HT-29 (cell line): Measurements from ENCODE around the gene PIAS4. TPM values are rescaled to one million over a fixed set of nuclear protein-coding genes. Genes with fewer than 3 reads are reported as not detected.
A peak's percentile ranks its signal among the peaks of the same experiment; 100 is the strongest.
"Not testable (repeated sequence)": the region's sequence is repeated elsewhere in the genome, so short reads cannot be mapped to it uniquely, and the experiment has no call there.

Experiments
- DNase-seq: peaks from one replicate; pipeline ENCODE4 v3.0.0-alpha.2; 2015; ENCODE audit warnings: low spot score
- total RNA-seq: library from RNA; depleted of rRNA; stranded (reverse); fragments of >200 nt; shearing (Covaris generic); gene quantifications from 2 replicates; pipeline ENCODE4 v1.2.3, GENCODE V29; 2014; rRNA removed

PIAS4 gene, protein sequence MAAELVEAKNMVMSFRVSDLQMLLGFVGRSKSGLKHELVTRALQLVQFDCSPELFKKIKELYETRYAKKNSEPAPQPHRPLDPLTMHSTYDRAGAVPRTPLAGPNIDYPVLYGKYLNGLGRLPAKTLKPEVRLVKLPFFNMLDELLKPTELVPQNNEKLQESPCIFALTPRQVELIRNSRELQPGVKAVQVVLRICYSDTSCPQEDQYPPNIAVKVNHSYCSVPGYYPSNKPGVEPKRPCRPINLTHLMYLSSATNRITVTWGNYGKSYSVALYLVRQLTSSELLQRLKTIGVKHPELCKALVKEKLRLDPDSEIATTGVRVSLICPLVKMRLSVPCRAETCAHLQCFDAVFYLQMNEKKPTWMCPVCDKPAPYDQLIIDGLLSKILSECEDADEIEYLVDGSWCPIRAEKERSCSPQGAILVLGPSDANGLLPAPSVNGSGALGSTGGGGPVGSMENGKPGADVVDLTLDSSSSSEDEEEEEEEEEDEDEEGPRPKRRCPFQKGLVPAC
- 40.6 and 40.8 TPM in 2 replicates for total RNA-seq

DNA sequence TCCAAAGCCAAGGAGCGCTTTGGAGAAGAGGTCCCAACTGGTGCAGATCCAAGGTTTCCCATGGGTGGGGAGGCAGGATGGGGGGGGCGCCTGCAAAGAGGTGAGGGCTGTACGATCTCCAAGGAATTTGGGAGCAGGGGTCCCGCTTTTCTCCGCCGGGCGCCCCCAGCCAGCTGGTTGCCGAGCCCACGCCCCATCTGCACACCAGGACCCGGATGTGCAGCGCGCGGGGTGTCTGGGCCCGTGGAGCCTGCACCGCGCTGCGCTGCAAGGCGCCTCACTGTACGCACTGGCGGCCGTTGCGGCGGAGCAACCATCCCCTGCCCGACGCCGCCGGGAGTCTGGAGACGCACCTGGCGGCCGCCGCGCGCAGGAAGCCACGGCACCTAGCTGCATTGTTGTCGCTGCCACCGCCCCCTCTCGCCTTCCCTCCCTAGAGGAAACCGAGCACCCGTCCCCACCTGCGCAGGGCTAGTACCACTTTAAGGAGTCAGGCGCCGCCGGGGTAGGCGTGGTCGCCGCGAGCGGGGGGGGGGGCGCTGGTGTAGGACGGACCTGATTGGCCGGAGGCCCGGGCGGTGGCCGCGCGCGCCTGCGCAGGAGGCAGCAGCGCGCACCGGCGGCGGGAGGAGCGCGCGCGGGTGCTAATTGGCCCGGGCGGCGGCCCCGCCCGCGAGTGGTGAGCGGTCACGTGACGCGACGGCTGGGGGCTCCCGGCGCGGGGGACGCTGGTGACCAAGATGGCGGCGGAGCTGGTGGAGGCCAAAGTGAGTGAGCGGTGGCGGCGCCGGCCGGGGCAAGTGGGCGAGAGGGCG, at the start of gene PIAS4:
Gene PIAS4 (plus strand): TSS at position 716 of the 815 bp plus-strand sequence. CDS start 25 bp downstream, at position 741.
- peak; percentile 86 for DNase-seq

DNA sequence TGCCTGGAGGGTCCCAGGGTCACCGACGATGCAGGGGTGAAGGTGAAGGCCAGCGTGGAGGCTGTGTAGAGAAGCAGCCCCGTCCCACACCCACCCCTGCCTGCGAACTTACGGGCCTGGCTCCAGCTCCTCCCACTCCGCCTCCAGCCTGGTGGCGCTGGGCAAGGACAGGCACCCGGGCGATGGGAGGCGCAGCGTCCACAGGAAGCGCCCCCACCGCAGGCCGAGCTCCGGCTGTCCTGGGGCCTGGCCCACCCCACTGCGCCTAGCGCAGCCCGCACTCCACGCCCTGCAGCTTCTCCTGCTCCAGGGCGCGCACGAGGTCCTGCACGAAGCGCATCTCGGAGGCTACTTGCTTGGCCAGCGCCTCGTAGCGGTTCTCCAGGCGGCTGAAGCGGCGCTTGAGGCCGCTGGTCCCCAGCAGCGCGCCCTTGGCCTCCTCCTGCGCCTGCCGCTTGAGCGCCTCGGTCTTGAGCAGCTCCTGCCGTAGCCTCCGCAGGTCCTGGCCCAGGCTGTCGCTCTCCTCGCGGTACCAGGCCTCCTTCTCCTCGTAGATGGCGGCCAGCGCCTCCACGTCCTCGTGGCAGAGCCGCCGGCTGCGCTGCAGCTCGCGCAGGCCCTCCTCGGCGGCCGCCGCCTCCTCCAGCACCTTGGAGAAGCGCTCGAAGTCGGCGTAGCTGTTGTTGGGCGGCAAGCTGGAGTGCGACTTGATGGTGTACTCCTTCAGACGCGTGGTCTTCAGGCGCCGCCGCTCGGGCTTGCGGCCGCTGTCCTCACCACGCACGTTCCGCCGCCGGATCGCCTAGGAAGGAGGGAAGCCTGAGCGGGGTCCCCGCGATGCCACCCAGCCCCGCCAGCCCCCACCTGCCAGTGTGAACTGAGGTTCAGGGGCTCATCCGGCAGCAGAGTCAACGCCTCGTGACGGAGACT, 48.4 kb upstream of the PIAS4 start:
- DNase-seq = no peak

DNA sequence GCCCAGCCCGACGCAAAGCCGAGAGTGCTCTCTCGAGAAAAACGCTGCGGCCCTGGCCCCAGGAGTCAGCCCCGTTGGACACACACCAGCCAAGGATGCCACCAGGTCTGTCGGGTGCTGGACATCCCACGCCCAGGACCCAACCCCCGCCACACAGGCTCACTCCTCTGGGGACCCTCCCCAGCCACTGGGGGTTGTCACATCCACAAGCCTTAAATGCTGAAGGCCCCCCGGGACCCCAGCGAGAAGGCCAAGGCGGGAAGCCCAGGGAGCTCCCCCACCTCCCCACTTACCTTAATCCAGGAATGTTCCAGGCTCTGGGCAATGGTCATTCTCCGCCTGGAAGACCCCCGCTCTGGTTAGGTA, 47.8 kb upstream of the PIAS4 start:
- no peak for DNase-seq

DNA sequence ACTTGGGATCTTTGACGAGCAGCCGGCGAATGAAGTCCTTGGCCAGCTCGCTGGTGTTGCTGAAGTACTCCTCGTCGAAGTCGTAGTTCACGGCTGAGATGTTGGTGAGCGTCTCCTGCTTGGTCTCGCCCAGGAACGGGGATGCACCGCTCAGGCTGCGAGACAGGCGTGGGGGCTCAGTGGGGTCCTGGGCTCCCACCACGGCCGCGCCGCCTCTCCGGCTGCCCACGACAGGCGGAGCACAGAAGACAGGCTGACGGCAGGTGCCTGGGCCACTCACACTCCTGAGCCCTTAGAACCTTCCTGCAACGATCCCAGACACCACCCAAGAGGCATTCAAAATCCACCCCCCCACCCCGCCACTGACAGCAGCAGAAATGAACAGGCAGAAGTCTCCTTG, 46.5 kb upstream of the PIAS4 start:
- no peak for DNase-seq

DNA sequence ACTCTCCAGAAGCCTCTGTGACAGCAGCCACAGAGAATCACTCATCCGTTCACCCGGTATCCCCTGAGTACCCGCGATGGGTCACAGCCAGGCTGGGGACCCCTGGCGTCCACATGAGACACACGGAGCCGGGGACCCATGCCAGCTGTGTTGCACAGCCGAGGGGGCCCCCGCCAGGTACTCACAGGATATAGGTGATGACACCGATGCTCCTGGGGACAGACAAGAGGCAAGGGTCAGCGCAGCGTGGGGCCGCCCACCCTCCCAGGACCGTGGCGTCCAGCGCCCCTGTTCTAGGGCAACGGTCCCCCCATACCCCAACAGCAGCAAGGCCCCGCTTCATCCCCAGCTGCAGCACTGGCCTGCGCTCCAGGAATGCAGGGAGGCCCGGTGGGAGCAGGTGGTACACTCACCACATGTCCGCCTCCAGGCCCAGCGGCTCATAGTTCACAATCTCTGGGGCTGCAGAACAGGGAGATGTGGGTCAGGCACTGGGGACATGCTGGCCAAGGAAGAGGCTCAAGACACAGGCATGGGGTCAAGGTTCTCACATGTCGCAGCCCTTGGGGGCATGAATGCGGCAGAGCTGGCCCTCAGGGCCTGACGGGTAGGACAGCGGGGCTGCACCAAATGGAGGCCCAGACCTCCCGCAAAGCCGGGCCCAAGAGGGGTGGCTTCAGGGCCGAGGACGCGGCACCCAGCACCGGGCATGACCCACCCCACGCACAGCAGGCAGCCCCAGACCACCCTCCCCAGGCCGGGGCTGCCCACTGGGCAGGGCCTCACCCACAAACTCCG, 43.9 kb upstream of the PIAS4 start:
- no peak for DNase-seq

DNA sequence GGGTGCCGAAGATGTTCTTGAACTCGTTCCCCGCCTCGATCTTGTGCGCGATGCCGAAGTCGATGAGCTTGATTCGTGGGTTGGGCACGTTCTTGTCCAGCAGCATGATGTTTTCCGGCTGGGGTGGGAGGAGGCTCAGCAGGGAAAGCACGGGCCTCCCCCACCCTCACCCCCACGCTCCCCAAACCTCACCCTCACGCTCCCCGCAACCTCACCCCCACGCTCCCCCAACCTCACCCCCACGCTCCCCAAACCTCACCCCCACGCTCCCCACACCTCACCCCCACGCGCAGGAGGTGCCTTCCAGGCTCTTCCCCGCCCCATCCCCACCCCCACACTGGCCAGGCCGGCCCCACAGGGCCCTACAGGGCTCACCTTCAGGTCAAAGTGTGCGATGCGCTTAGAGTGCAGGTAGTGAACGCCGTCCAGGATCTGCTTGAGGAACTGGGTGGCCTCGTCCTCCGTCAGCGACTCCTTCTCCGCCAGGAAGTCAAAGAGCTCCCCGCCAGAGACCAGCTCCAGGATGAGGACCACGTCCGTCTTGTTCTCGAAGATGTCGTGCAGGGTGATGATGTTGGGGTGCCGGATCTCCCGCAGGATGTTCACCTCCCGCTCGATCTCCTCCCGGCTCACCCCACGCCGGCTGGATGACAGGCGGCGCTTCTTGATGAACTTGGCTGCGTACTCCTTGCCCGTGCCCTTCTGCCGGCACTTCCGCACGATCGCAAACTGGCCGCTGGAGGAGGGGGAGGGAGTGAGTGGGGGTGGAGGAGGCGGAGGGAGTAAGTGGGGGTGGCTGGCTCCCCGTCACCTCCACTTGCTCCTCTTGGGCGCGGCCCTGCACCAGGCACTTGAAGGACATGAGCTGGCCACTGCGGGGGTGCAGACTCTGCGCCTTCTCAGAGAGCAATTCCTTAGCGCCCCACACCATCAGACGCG, 43.0 kb upstream of the PIAS4 start:
- no peak for DNase-seq

DNA sequence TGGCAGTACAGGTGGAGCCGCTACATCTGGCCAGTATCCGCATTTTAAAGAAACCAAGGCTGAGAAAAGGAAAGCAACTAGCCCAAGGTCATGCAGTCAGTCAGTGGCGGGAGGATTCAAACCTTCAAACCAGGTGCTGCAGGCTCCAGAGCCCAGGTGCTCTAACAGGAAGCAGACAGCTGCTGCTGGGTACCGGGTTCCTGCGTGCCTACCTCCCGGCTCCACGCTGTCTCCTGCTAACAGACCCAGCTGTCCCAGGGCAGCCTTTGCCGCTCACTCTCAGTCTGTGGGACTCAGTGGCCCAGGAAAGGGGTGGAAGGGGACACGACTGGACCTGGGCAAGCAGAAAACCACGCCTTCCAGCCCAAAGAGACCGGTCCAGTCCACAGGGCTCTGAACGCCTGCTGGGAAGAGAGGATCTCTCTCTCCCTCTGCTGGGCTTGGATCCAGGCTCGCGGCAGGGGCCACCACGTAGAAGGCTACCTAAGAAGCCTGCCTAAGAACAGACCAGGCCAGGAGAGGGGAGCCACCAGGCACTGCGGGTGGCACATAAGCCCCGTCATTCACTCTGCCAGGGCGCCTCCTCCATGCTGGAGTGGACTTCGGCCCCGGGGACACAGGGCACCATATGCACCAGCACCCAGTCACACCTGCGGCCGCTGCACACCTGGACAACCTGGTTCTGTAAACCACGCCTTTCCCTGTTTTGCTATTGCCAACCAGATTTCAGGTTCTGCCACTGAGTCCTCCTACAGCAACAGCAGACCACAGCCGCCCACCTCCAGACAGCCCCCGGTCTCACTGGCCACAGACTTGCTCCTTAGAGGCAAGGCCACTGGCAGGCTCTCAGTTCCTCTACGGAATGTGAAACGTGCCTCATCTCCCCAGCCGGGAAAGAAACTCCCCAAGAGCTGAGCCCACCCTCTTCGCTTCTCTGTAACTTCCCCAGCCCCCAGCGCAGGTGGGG, 41.2 kb upstream of the PIAS4 start:
- DNase-seq = no peak

DNA sequence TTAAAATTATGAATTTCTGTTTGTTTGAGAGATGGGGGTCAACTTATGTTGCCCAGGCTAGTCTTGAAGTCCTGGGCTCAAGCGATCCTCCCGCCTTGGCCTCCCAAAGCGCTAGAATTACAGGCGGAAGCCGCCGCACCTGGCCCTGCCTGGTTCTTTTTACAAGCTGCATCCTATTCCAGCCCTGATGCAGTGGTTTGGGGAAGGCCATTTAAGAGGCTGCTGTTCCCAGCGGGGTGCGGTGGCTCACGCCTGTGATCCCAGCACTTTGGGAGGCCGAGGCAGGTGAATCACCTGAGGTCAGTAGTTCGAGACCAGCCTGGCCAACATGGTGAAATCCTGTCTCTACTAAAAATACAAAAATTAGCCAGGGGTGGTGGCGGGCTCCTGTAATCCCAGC, 39.6 kb upstream of the PIAS4 start:
- not testable (repeated sequence) for DNase-seq

DNA sequence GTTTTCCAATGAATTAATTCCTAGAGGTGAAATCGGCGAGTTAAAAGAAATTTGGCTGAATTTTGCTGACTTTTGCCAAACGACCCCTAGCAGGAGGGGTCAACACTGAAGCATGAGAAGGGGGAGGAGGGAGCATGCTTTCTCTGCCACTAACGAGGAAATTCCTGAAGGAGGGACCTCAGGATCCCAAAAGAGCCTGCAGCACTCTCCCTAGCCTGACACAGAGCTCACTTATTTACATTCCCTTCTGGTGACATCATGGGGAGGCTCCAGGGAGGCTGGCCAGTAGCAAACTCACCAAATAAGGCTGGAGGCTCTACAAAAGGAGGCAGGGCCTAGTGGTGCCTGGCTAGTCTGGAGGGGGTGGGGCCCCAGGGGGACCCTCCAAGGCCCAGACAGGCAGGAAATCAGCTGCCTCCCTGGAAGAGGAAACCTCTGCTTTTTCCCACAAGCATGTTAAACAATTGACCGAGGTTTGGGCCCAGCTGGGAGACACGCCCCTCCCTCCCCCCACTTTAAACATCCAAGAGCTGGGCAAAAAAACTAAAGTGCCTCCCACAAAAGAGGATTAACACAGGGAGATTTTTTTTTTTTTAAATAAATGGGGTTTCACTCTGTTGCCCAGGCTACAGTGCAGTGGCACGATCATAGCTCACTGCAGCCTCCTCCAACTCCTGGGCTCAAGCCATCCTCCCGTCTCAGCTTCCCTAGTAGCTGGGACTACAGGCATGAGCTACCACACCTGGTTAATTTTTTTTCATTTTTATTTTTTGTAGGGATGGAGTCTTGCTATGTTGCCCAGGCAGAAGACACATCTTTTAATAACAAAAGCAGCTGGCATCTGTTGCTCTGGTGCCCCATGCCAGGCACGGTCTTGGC, 38.7 kb upstream of the PIAS4 start:
- DNase-seq = peak; percentile 49

DNA sequence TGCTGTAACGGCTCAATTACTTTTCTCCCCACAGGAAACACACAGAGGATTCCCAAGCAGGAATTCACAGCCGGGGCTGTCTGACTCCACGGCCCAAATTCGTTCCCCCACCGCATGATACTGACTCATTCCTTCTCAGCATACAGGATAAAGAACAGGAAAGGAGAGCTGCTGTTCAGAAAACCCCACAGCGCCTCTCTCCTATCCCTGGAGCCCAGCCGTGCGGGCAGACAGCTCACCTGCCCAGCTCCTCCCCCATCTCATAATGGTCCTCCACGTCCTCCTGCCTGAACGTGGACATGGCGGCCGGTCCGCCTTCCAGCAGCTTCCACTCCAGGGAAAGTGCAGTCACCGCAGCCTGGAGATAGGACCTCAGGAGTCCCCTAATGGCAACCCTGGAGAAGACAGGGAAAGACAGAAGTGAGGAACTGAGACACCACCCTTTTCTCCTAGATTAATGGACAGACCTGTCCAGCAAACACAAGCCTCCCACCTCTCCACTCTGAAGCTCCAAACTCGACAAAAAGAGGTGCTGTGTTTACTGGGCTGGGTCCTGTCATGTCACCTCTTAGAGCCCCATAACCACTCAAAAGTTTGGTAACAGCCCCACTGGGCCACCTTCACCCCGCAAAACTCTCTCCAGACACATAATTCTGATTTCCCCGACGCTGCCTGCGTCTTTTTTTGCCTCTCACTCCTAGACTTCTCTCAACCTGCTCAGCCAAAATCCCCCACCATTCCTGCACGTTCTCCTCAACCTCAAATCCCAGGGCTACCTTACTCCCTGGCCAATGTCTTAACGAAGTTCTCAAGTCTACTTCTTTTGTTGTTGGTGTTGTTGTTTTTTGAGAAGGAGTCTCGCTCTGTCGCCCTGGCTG, 37.9 kb upstream of the PIAS4 start:
- peak; percentile 37 for DNase-seq

DNA sequence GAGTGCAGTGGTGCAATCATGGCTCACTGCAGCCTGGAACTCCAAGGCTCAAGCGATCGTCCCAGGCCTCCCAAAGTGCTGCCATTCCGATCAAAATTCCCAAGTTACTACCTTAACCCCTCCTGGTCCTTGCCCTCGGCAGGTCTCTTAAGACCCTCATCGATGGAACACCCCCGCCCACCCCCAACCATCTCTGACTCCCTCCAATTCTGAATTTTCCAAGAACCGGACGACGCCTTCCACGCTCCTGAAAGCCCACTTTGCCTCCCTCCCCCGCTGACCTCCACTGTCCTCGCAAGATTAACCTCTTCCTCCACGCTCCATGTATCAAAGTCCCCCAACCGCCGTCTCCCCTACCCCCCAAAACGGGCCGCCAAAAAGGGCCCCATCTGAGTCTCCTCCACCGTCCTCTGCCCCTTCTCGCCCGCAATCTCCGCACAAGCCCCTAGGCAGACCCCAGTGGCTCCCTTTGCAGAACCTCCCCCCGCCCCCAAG, 37.2 kb upstream of the PIAS4 start:
- DNase-seq = no peak

DNA sequence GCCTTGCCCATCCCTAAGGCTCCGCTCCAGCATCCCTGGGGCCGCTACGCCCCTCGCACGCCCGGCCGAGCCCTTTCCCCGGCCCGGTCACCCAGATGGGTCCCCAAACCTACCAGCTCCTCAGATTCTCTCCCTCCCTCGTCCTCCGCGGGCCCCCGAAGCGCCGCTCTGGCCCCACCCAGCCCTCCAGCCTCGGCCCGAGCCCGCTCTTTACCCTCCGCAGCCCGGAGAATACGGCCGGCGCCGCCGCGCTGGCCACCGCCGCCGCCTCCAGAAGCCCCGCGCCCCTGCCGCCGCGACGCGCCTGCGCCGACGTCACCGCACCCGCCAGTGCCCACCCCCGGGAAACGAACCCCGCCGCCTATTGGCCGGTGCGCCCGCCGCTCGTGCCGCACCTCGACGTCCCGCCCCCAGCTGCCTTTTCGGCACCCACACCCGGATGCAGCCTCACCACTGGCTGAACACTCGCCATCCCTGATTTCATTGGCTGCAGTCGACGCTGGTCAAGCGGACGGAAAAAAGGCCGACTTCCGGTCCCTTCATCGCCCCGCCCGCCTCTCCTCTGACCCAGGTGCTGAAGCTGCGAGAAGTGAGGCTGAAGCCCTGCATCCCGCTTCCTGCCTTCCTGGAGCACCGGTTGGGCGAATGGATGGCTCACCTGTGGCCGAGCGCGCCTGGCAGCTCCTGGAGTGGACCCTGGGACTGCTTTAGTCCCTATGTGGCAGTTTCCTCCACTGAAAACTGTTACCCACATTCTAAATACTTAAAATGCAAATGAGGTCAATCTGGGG, 36.5 kb upstream of the PIAS4 start, which contains the start of gene DAPK3:
Gene DAPK3 (minus strand): TSS at position 292 of the 791 bp plus-strand sequence. CDS start 1,364 bp downstream, outside the sequence.
- peak; percentile 92 for DNase-seq

DNA sequence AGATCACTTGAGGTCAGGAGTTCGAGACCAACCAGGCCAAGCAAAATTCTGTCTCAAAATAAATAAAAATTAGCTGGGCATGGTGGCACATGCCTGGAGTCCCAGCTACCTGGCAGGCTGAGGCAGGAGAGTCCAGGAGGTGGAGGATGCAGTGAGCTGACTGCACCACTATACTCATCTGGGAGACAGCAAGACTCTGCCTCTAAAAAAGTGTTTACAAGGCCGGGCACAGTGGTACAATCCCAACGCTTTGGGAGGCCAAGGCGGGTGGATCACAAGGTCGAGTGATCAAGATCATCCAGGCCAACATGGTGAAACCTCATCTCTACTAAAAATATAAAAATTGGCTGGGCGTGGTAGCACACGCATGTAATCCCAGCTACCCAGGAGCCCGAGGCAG, 32.4 kb upstream of the PIAS4 start:
- DNase-seq = no peak

DNA sequence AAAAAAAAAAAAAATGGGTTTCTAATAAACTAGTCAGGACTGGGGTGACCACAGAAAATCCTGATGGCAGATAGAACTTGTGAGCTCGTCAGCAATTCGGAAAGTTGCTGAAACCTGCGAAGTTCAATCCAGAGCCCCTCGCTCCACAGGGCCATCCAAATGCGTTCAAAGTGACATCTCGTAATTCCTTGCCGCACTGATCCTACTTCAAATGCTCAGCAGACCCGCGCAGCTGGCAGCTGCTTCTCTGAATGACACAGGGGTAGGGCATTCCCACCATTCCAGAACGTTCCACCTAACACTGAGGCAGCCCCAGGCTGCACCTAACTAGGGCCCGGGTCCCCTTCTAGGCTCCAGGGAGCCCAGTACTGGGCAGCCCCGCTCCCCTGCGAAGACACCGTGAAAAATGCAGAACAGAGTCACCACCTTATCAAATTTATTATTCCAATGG, 31.9 kb upstream of the PIAS4 start:
- DNase-seq = no peak
